ENCODE results near the gene GAPDH.

GAPDH gene

DNA sequence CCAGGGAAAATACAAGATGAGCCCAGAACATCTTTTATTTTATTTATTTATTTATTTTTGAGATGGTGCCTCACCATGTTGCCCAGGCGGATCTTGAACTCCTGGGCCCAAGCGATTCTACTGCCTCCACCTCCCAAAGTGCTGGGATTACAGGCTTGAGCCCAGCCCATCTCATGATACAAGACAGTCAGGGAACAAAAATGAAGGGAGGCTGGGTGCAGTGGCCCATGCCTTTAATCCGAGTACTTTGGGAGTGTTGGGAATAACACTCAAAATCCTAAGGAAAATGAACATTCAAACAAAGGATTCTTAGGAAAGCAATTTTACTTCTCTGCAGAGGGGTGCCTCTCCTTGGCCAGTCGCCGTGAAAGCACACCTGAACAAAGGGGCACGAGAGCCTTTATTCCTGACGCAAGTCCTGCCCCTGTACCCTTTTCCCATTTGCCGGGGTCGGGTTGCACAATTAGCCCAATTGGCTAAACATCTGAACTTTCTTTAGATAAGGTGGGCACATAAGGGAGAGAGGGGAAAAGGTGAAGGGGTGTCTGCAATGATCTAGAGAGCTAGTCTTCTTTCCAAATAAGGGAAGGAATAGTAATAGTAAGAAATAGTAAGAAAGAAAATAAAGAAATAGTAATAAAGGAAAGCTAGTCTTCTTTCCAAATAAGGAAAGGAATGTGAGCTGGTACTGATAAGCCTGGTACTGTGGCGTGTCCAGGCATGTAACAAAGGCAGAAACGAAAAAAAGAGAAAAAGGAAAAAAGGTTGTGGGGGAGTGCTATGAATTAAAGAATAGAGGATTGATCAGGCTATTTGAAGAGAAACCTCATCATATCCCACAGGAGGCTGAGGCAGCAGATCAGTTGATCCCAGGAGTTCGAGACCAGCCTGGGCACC lies 27.0 kb upstream of the GAPDH start:
- no peaks in the 10 kb centered on the region for H3K4me1 ChIP-seq (ENCODE audit: control insufficient read depth, insufficient read depth, low read length)
- H3K36me3 ChIP-seq (ENCODE audit: control insufficient read depth in 2 of 2, insufficient read depth in 2 of 2, low read length in 2 of 2) = peaks cover 8 to 11% of the 10 kb centered on the region in 2 donors
- H3K27ac ChIP-seq (ENCODE audit: low read length) = peak overlapping the region; percentile 24
- H3K9me3 ChIP-seq (ENCODE audit: control insufficient read depth in 2 of 2, low read length in 2 of 2) = no peaks in the 10 kb centered on the region
- H3K27me3 ChIP-seq (ENCODE audit: control insufficient read depth in 1 of 2, insufficient read depth in 2 of 2, low read length in 2 of 2) = no peaks in the 10 kb centered on the region
- no peak overlapping the region for H3K4me3 ChIP-seq (ENCODE audit: low read length in 2 of 2)
- H3K9ac ChIP-seq (ENCODE audit: low read length in 2 of 2) = no peak overlapping the region

GRCh38 chr12:6508087-6508486 lies 26.2 kb upstream of the GAPDH start:
- H3K27ac ChIP-seq (ENCODE audit: low read length) = peak overlapping the region; percentile 24

GRCh38 chr12:6520186-6520585 lies 14.1 kb upstream of the GAPDH start:
- H3K36me3 ChIP-seq (ENCODE audit: control insufficient read depth in 2 of 2, insufficient read depth in 2 of 2, low read length in 2 of 2) = peaks cover 47 to 50% of the 10 kb centered on the region in 2 donors
- H3K27me3 ChIP-seq (ENCODE audit: control insufficient read depth in 1 of 2, insufficient read depth in 2 of 2, low read length in 2 of 2) = no peaks in the 10 kb centered on the region
- H3K4me3 ChIP-seq (ENCODE audit: low read length in 2 of 2) = no peak overlapping the region
- H3K9ac ChIP-seq (ENCODE audit: low read length in 2 of 2) = no peak overlapping the region
- no peak overlapping the region for H3K27ac ChIP-seq (ENCODE audit: low read length)
- H3K9me3 ChIP-seq (ENCODE audit: control insufficient read depth in 2 of 2, low read length in 2 of 2) = no peaks in the 10 kb centered on the region
- H3K4me1 ChIP-seq (ENCODE audit: control insufficient read depth, insufficient read depth, low read length) = no peaks in the 10 kb centered on the region

More at GRCh38 chr12:6508087-6508486, 26.2 kb upstream of the GAPDH start:
- Histone ChIP-seq H3K36me3 (ENCODE audit: control insufficient read depth in 2 of 2, insufficient read depth in 2 of 2, low read length in 2 of 2) (peaks cover 13 to 18% of the 10 kb centered on the region in 2 donors), H3K4me1 (ENCODE audit: control insufficient read depth, insufficient read depth, low read length) (no peaks in the 10 kb centered on the region), H3K9me3 (ENCODE audit: control insufficient read depth in 2 of 2, low read length in 2 of 2) (no peaks in the 10 kb centered on the region), H3K27me3 (ENCODE audit: control insufficient read depth in 1 of 2, insufficient read depth in 2 of 2, low read length in 2 of 2) (no peaks in the 10 kb centered on the region), H3K9ac (ENCODE audit: low read length in 2 of 2) (no peak overlapping the region), H3K4me3 (ENCODE audit: low read length in 2 of 2) (no peak overlapping the region)

- Histone ChIP-seq H3K4me3 (ENCODE audit: low read length in 2 of 2) (no peak overlapping the region), H3K4me1 (ENCODE audit: control insufficient read depth, insufficient read depth, low read length) (no peaks in the 10 kb centered on the region), H3K27me3 (ENCODE audit: control insufficient read depth in 1 of 2, insufficient read depth in 2 of 2, low read length in 2 of 2) (no peaks in the 10 kb centered on the region), H3K9me3 (ENCODE audit: control insufficient read depth in 2 of 2, low read length in 2 of 2) (no peaks in the 10 kb centered on the region), H3K9ac (ENCODE audit: low read length in 2 of 2) (no peak overlapping the region), H3K27ac (ENCODE audit: low read length) (no peak overlapping the region), H3K36me3 (ENCODE audit: control insufficient read depth in 2 of 2, insufficient read depth in 2 of 2, low read length in 2 of 2) (peaks cover 52 to 55% of the 10 kb centered on the region in 2 donors)
These were observed 12.1 kb upstream of the GAPDH start for GRCh38 chr12:6522193-6522592.

DNA sequence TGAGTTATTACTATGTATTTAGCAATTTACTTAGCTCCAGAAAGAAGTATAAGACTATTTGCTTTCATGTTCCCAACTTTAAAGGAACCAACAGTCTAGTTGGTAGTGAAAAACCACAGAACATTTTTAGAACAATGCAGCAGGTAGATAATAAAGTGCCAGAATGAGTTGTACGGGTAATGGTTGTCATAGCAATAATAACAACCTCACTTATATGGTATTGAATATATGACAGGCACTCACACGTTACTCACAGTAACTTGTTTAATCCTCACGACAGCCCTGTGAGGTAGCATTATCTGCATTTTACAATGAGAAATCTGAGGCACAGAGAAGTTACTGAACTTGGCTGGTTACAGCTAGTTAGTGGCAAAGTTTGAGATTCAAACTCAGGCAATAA lies 10.6 kb upstream of the GAPDH start:
- no peaks in the 10 kb centered on the region for H3K27me3 ChIP-seq (ENCODE audit: control insufficient read depth in 1 of 2, insufficient read depth in 2 of 2, low read length in 2 of 2)
- no peaks in the 10 kb centered on the region for H3K9me3 ChIP-seq (ENCODE audit: control insufficient read depth in 2 of 2, low read length in 2 of 2)
- no peak overlapping the region for H3K9ac ChIP-seq (ENCODE audit: low read length in 2 of 2)
- no peaks in the 10 kb centered on the region for H3K4me1 ChIP-seq (ENCODE audit: control insufficient read depth, insufficient read depth, low read length)
- no peak overlapping the region for H3K4me3 ChIP-seq (ENCODE audit: low read length in 2 of 2)
- H3K27ac ChIP-seq (ENCODE audit: low read length) = no peak overlapping the region
- H3K36me3 ChIP-seq (ENCODE audit: control insufficient read depth in 2 of 2, insufficient read depth in 2 of 2, low read length in 2 of 2) = peaks cover 55 to 63% of the 10 kb centered on the region in 2 donors

- Histone ChIP-seq H3K9ac (ENCODE audit: low read length in 2 of 2) (no peak overlapping the region), H3K4me1 (ENCODE audit: control insufficient read depth, insufficient read depth, low read length) (no peaks in the 10 kb centered on the region), H3K4me3 (ENCODE audit: low read length in 2 of 2) (no peak overlapping the region), H3K27ac (ENCODE audit: low read length) (no peak overlapping the region), H3K27me3 (ENCODE audit: control insufficient read depth in 1 of 2, insufficient read depth in 2 of 2, low read length in 2 of 2) (no peaks in the 10 kb centered on the region), H3K36me3 (ENCODE audit: control insufficient read depth in 2 of 2, insufficient read depth in 2 of 2, low read length in 2 of 2) (peaks cover 61 to 70% of the 10 kb centered on the region in 2 donors), H3K9me3 (ENCODE audit: control insufficient read depth in 2 of 2, low read length in 2 of 2) (no peaks in the 10 kb centered on the region)
These were observed 9.7 kb upstream of the GAPDH start for GRCh38 chr12:6524648-6525047.

DNA sequence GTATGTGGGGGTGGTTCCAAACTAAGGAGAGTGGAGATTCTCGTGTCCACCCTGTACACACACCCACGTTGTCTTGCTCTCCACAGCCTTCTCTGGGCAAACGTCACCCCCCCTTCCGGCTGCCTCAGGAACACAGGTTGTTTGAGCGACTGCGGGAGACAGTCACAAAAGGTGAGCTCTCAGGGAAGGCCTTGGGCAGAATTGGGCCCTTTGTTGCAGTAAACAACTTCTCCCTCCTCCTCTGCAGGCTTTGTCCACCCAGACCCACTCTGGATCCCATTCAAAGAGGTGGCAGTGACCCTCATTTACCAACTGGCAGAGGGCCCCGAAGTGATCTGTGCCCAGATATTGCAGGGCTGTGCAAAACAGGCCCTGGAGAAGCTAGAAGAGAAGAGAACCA lies 8.1 kb upstream of the GAPDH start:
- Histone ChIP-seq H3K27ac (ENCODE audit: low read length) (no peak overlapping the region), H3K36me3 (ENCODE audit: control insufficient read depth in 2 of 2, insufficient read depth in 2 of 2, low read length in 2 of 2) (peaks cover 63 to 72% of the 10 kb centered on the region in 2 donors), H3K27me3 (ENCODE audit: control insufficient read depth in 1 of 2, insufficient read depth in 2 of 2, low read length in 2 of 2) (no peaks in the 10 kb centered on the region), H3K9me3 (ENCODE audit: control insufficient read depth in 2 of 2, low read length in 2 of 2) (no peaks in the 10 kb centered on the region), H3K4me1 (ENCODE audit: control insufficient read depth, insufficient read depth, low read length) (no peaks in the 10 kb centered on the region), H3K9ac (ENCODE audit: low read length in 2 of 2) (no peak overlapping the region), H3K4me3 (ENCODE audit: low read length in 2 of 2) (no peak overlapping the region)

GRCh38 chr12:6526766-6527525 lies 7.4 kb upstream of the GAPDH start:
- Histone ChIP-seq H3K27me3 (ENCODE audit: control insufficient read depth in 1 of 2, insufficient read depth in 2 of 2, low read length in 2 of 2) (no peaks in the 10 kb centered on the region), H3K4me3 (ENCODE audit: low read length in 2 of 2) (no peak overlapping the region), H3K4me1 (ENCODE audit: control insufficient read depth, insufficient read depth, low read length) (peaks cover 2% of the 10 kb centered on the region), H3K9ac (ENCODE audit: low read length in 2 of 2) (no peak overlapping the region), H3K27ac (ENCODE audit: low read length) (no peak overlapping the region), H3K36me3 (ENCODE audit: control insufficient read depth in 2 of 2, insufficient read depth in 2 of 2, low read length in 2 of 2) (peaks cover 63 to 68% of the 10 kb centered on the region in 2 donors), H3K9me3 (ENCODE audit: control insufficient read depth in 2 of 2, low read length in 2 of 2) (no peaks in the 10 kb centered on the region)

DNA sequence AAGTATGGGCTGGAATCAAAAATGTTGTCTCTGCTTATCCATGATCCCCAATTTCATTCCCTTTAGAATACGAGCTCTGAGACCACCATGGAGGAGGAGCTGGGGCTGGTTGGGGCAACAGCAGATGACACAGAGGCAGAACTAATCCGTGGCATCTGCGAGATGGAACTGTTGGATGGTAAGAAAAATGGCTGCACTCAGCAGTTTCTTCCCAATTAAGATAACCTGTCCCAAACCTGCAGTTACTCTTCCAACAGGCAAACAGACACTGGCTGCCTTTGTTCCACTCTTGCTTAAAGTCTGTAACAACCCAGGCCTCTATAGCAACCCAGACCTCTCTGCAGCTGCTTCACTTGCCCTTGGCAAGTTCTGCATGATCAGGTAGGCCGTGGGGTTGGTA lies 6.6 kb upstream of the GAPDH start:
- no peaks in the 10 kb centered on the region for H3K9me3 ChIP-seq (ENCODE audit: control insufficient read depth in 2 of 2, low read length in 2 of 2)
- H3K27ac ChIP-seq (ENCODE audit: low read length) = peak overlapping the region; percentile 18
- H3K36me3 ChIP-seq (ENCODE audit: control insufficient read depth in 2 of 2, insufficient read depth in 2 of 2, low read length in 2 of 2) = peaks cover 57 to 62% of the 10 kb centered on the region in 2 donors
- no peak overlapping the region for H3K4me3 ChIP-seq (ENCODE audit: low read length in 2 of 2)
- peaks cover 10% of the 10 kb centered on the region for H3K4me1 ChIP-seq (ENCODE audit: control insufficient read depth, insufficient read depth, low read length)
- H3K27me3 ChIP-seq (ENCODE audit: control insufficient read depth in 1 of 2, insufficient read depth in 2 of 2, low read length in 2 of 2) = no peaks in the 10 kb centered on the region
- no peak overlapping the region for H3K9ac ChIP-seq (ENCODE audit: low read length in 2 of 2)

GRCh38 chr12:6528539-6529235 lies 5.6 kb upstream of the GAPDH start:
- Histone ChIP-seq H3K27ac (ENCODE audit: low read length) (peak overlapping the region; percentile 18), H3K9me3 (ENCODE audit: control insufficient read depth in 2 of 2, low read length in 2 of 2) (no peaks in the 10 kb centered on the region), H3K36me3 (ENCODE audit: control insufficient read depth in 2 of 2, insufficient read depth in 2 of 2, low read length in 2 of 2) (peaks cover 51 to 58% of the 10 kb centered on the region in 2 donors), H3K27me3 (ENCODE audit: control insufficient read depth in 1 of 2, insufficient read depth in 2 of 2, low read length in 2 of 2) (no peaks in the 10 kb centered on the region), H3K4me1 (ENCODE audit: control insufficient read depth, insufficient read depth, low read length) (peaks cover 19% of the 10 kb centered on the region), H3K4me3 (ENCODE audit: low read length in 2 of 2) (no peak overlapping the region), H3K9ac (ENCODE audit: low read length in 2 of 2) (no peak overlapping the region)
